ENCODE data around the gene C1orf159. TPM values are rescaled to one million over a fixed set of nuclear protein-coding genes. Genes with fewer than 3 reads are reported as not detected.

C1orf159 gene
- total and polyA plus RNA-seq, 2 experiments from 2014 or later = 7.1 to 25.1 TPM

- no peak for TF ChIP-seq CTCF (IDR thresholded peaks at IDR 0.05; ENCODE audit: poor library complexity)
- no peak for TF ChIP-seq EZH2phosphoT487 (IDR thresholded peaks at IDR 0.05; ENCODE audit: low read depth, severe bottlenecking, unreplicated experiment)
- TF ChIP-seq EZH2 (IDR thresholded peaks at IDR 0.05; ENCODE audit: borderline replicate concordance) = no peak
- H4K20me1 ChIP-seq (ENCODE audit: insufficient read depth, poor library complexity, severe bottlenecking) = no peaks in the 10 kb centered on the region
Observed at GRCh38 chr1:1055841-1056736, 59.8 kb downstream of the C1orf159 start.

GRCh38 chr1:1054971-1055370 is 60.9 kb downstream of the C1orf159 start:
- DNase-seq (ENCODE audit: low spot score) = no peak
- H3K36me3 ChIP-seq (replicated peaks; ENCODE audit: insufficient read depth, low read depth) = no peaks in the 10 kb centered on the region
- peaks cover 10% of the 10 kb centered on the region for H3K4me1 ChIP-seq (ENCODE audit: insufficient read depth)
- H3K9me2 ChIP-seq (replicated peaks; ENCODE audit: insufficient read depth) = no peaks in the 10 kb centered on the region
- WGBS (ENCODE audit: low lambda C conversion rate, missing lambda C conversion rate) = 85% methylated on average over 23 of the region's 23 CpGs
- no peaks in the 10 kb centered on the region for H3K79me2 ChIP-seq
- no peaks in the 10 kb centered on the region for H4K20me1 ChIP-seq (ENCODE audit: insufficient read depth, poor library complexity, severe bottlenecking)
- no peaks in the 10 kb centered on the region for H3K9me3 ChIP-seq (ENCODE audit: low read depth)
- H3K4me3 ChIP-seq = no peak overlapping the region
- H2AFZ ChIP-seq = no peak overlapping the region
- peaks cover 14% of the 10 kb centered on the region for H3K27me3 ChIP-seq
- H3K4me2 ChIP-seq = no peak overlapping the region
- TF ChIP-seq EZH2 (IDR thresholded peaks at IDR 0.05; ENCODE audit: borderline replicate concordance) = no peak
- no peak for TF ChIP-seq EZH2phosphoT487 (IDR thresholded peaks at IDR 0.05; ENCODE audit: low read depth, severe bottlenecking, unreplicated experiment)
- TF ChIP-seq CTCF (IDR thresholded peaks at IDR 0.05; ENCODE audit: poor library complexity) = no peak
- H3K27ac ChIP-seq = no peak overlapping the region

More at GRCh38 chr1:1055841-1056736, 59.8 kb downstream of the C1orf159 start:
- Histone ChIP-seq H3K27ac (no peak overlapping the region), H3K4me3 (no peak overlapping the region), H3K79me2 (no peaks in the 10 kb centered on the region), H2AFZ (no peak overlapping the region), H3K27me3 (peaks cover 24% of the 10 kb centered on the region), H3K9me3 (ENCODE audit: low read depth) (no peaks in the 10 kb centered on the region), H3K9me2 (replicated peaks; ENCODE audit: insufficient read depth) (no peaks in the 10 kb centered on the region), H3K4me1 (ENCODE audit: insufficient read depth) (peaks cover 10% of the 10 kb centered on the region), H3K4me2 (no peak overlapping the region), H3K36me3 (replicated peaks; ENCODE audit: insufficient read depth, low read depth) (no peaks in the 10 kb centered on the region)
- DNase-seq (ENCODE audit: low spot score) = no peak
- 96% methylated on average over 27 of the region's 50 CpGs for WGBS (ENCODE audit: low lambda C conversion rate, missing lambda C conversion rate)

GRCh38 chr1:1054099-1054700 is 61.7 kb downstream of the C1orf159 start:
- WGBS (ENCODE audit: low lambda C conversion rate, missing lambda C conversion rate) = 96% methylated on average over 18 of the region's 18 CpGs
- TF ChIP-seq EZH2phosphoT487 (IDR thresholded peaks at IDR 0.05; ENCODE audit: low read depth, severe bottlenecking, unreplicated experiment) = no peak
- Histone ChIP-seq H3K4me2 (no peak overlapping the region), H3K36me3 (replicated peaks; ENCODE audit: insufficient read depth, low read depth) (no peaks in the 10 kb centered on the region), H3K79me2 (no peaks in the 10 kb centered on the region), H3K4me3 (no peak overlapping the region), H3K27me3 (peaks cover 11% of the 10 kb centered on the region), H3K9me3 (ENCODE audit: low read depth) (no peaks in the 10 kb centered on the region), H3K4me1 (ENCODE audit: insufficient read depth) (peaks cover 6% of the 10 kb centered on the region), H3K9me2 (replicated peaks; ENCODE audit: insufficient read depth) (no peaks in the 10 kb centered on the region), H3K27ac (no peak overlapping the region), H4K20me1 (ENCODE audit: insufficient read depth, poor library complexity, severe bottlenecking) (no peaks in the 10 kb centered on the region), H2AFZ (no peak overlapping the region)
- no peak for DNase-seq (ENCODE audit: low spot score)

GRCh38 chr1:1053682-1054081 is 62.2 kb downstream of the C1orf159 start:
- Histone ChIP-seq H3K27me3 (peaks cover 7% of the 10 kb centered on the region), H3K36me3 (replicated peaks; ENCODE audit: insufficient read depth, low read depth) (no peaks in the 10 kb centered on the region), H3K4me3 (no peak overlapping the region), H3K79me2 (no peaks in the 10 kb centered on the region), H3K4me2 (no peak overlapping the region), H4K20me1 (ENCODE audit: insufficient read depth, poor library complexity, severe bottlenecking) (no peaks in the 10 kb centered on the region), H3K9me2 (replicated peaks; ENCODE audit: insufficient read depth) (no peaks in the 10 kb centered on the region), H2AFZ (no peak overlapping the region), H3K27ac (no peak overlapping the region), H3K4me1 (ENCODE audit: insufficient read depth) (peaks cover 1% of the 10 kb centered on the region), H3K9me3 (ENCODE audit: low read depth) (no peaks in the 10 kb centered on the region)
- no peak for DNase-seq (ENCODE audit: low spot score)
- WGBS (ENCODE audit: low lambda C conversion rate, missing lambda C conversion rate) = 98% methylated on average over 17 of the region's 18 CpGs
- TF ChIP-seq EZH2phosphoT487 (IDR thresholded peaks at IDR 0.05; ENCODE audit: low read depth, severe bottlenecking, unreplicated experiment) (no peak), CTCF (IDR thresholded peaks at IDR 0.05; ENCODE audit: poor library complexity) (no peak), EZH2 (IDR thresholded peaks at IDR 0.05; ENCODE audit: borderline replicate concordance) (no peak)
